Cardiac muscle cell (in vitro differentiated cells and primary cell): ENCODE measurements around the gene ATP6V0D1. TPM values are rescaled to one million over a fixed set of nuclear protein-coding genes. Genes with fewer than 3 reads are reported as not detected.

Experiments
- DNase-seq, 2 donors: peaks; one replicate each; pipeline versions ENCODE4 v3.0.0 to v3.0.0-alpha.2; 2010 to 2017; ENCODE audit warnings: low read depth in 1 of 2, low spot score in 1 of 2
- H3K27ac ChIP-seq: fragments of 200-600 bp; sonication (generic); 2 replicates; pipeline ENCODE4 v1.5.1; 2016
- H3K27me3 ChIP-seq: fragments of 200-600 bp; sonication (generic); 2 replicates; pipeline ENCODE4 v1.6.0; 2016; ENCODE audit warnings: control low read depth
- H3K36me3 ChIP-seq: fragments of 200-600 bp; sonication (generic); 2 replicates; pipeline ENCODE4 v1.5.1; 2016; ENCODE audit warnings: control low read depth
- H3K4me1 ChIP-seq: fragments of 200-600 bp; sonication (generic); 2 replicates; pipeline ENCODE4 v1.8.1; 2017; ENCODE audit warnings: low read depth, mild to moderate bottlenecking, mixed run types
- H3K4me3 ChIP-seq: fragments of 200-600 bp; sonication (generic); 2 replicates; pipeline ENCODE4 v1.5.1; 2016; ENCODE audit warnings: mild to moderate bottlenecking
- H3K9me3 ChIP-seq: fragments of 200-600 bp; sonication (generic); 2 replicates; pipeline ENCODE4 v1.5.1; 2017; ENCODE audit warnings: low read depth, mild to moderate bottlenecking, control low read depth
- polyA plus RNA-seq: library from polyadenylated mRNA; unstranded; fragments of >200 nt; fragmentation: Nextera tagmentation; extraction: Ambion mirVana; gene quantifications from 2 replicates; pipeline ENCODE4 v1.2.1, GENCODE V29; 2016
- total RNA-seq: library from RNA; depleted of rRNA; stranded (reverse); fragments of >200 nt; gene quantifications from 2 replicates; pipeline ENCODE4 v1.2.3, GENCODE V29; 2016
- TF ChIP-seq, protein P1 (sequence below): IDR thresholded peaks from 2 replicates; pipeline ENCODE4 v1.5.1; 2012; ENCODE audit warnings: low read depth, mild to moderate bottlenecking, low read length

The ATP6V0D1 gene
- total and polyA plus RNA-seq, 2 experiments from 2014 or later, result 74.5 to 203 TPM

DNA sequence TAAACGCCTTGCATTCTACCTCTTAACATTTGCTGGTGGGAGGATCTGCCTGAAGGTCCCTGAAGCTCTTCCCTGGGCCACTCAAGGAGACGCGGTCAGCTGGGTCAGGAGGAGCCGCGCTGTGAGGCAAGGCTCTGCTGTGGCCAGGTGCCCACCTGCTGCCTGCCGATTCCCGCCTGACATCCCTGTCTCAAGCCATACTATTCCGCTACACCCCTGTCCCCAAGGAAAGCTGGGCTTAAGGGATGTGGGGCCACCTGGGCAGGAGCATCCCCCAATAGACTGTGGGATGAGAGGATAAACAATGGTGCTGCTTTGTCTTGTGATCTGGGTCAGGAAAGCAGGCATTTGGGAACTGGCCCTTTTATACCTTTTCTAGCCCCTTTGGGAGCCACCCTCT is 92.8 kb downstream of the ATP6V0D1 start:
- Histone ChIP-seq H3K4me3 (no peak overlapping the region), H3K4me1 (no peaks in the 10 kb centered on the region)
- DNase-seq, result no peak

More for the DNA sequence above, 92.8 kb downstream of the ATP6V0D1 start:
- TF ChIP-seq, protein P1, sequence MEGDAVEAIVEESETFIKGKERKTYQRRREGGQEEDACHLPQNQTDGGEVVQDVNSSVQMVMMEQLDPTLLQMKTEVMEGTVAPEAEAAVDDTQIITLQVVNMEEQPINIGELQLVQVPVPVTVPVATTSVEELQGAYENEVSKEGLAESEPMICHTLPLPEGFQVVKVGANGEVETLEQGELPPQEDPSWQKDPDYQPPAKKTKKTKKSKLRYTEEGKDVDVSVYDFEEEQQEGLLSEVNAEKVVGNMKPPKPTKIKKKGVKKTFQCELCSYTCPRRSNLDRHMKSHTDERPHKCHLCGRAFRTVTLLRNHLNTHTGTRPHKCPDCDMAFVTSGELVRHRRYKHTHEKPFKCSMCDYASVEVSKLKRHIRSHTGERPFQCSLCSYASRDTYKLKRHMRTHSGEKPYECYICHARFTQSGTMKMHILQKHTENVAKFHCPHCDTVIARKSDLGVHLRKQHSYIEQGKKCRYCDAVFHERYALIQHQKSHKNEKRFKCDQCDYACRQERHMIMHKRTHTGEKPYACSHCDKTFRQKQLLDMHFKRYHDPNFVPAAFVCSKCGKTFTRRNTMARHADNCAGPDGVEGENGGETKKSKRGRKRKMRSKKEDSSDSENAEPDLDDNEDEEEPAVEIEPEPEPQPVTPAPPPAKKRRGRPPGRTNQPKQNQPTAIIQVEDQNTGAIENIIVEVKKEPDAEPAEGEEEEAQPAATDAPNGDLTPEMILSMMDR, result no peak
- Histone ChIP-seq H3K36me3 (no peaks in the 10 kb centered on the region), H3K9me3 (no peaks in the 10 kb centered on the region), H3K27ac (no peak overlapping the region), H3K27me3 (peaks cover 65% of the 10 kb centered on the region)

Other genes with a start within 250 kb of the ATP6V0D1 start
- gene FHOD1, start 233.7 kb downstream of the ATP6V0D1 start, total RNA-seq, result 12.0 and 17.9 TPM in 2 replicates
- gene FHOD1, start 233.7 kb downstream of the ATP6V0D1 start, polyA plus RNA-seq, result 18.5 and 21.7 TPM in 2 replicates
- 1.6 and 4.6 TPM in 2 replicates for gene SLC9A5, start 232.2 kb downstream of the ATP6V0D1 start, total RNA-seq
- gene SLC9A5, start 232.2 kb downstream of the ATP6V0D1 start, polyA plus RNA-seq, result 4.5 and 8.4 TPM in 2 replicates
- gene PLEKHG4, start 201.6 kb downstream of the ATP6V0D1 start, total RNA-seq, result 3.6 and 6.8 TPM in 2 replicates
- 1.0 and 5.2 TPM in 2 replicates for gene PLEKHG4, start 201.6 kb downstream of the ATP6V0D1 start, polyA plus RNA-seq
- gene KCTD19, start 154.4 kb downstream of the ATP6V0D1 start, total RNA-seq, result 0.21 and 1.9 TPM in 2 replicates
- gene KCTD19, start 154.4 kb downstream of the ATP6V0D1 start, polyA plus RNA-seq, result 1.6 TPM in 1 of 2 replicates, not detected in the other
- 0.11 and 0.45 TPM in 2 replicates for gene LRRC36, start 154.3 kb downstream of the ATP6V0D1 start, total RNA-seq
- 0.75 TPM in 1 of 2 replicates, not detected in the other for gene LRRC36, start 154.3 kb downstream of the ATP6V0D1 start, polyA plus RNA-seq
- gene TPPP3, start 87.7 kb downstream of the ATP6V0D1 start, total RNA-seq, result 2.5 and 4.6 TPM in 2 replicates
- gene TPPP3, start 87.7 kb downstream of the ATP6V0D1 start, polyA plus RNA-seq, result 6.2 and 7.2 TPM in 2 replicates
- 17.4 and 18.7 TPM in 2 replicates for gene ZDHHC1, start 64.7 kb downstream of the ATP6V0D1 start, total RNA-seq
- gene ZDHHC1, start 64.7 kb downstream of the ATP6V0D1 start, polyA plus RNA-seq, result 19.1 and 22.4 TPM in 2 replicates
- 0.28 and 0.36 TPM in 2 replicates for gene HSD11B2, start 50.0 kb downstream of the ATP6V0D1 start, total RNA-seq
- gene HSD11B2, start 50.0 kb downstream of the ATP6V0D1 start, polyA plus RNA-seq, result 0.26 and 0.84 TPM in 2 replicates
- gene AGRP, start 2.4 kb upstream of the ATP6V0D1 start, total RNA-seq, result not detected in 2 replicates
- gene AGRP, start 2.4 kb upstream of the ATP6V0D1 start, polyA plus RNA-seq, result 0.71 TPM in 1 of 2 replicates, not detected in the other
- 27.3 and 35.7 TPM in 2 replicates for gene RIPOR1, start 47.7 kb upstream of the ATP6V0D1 start, total RNA-seq
- gene RIPOR1, start 47.7 kb upstream of the ATP6V0D1 start, polyA plus RNA-seq, result 29.5 and 46.3 TPM in 2 replicates
- gene CTCF, start 81.4 kb upstream of the ATP6V0D1 start, total RNA-seq, result 25.2 and 33.9 TPM in 2 replicates
- gene CTCF, start 81.4 kb upstream of the ATP6V0D1 start, polyA plus RNA-seq, result 37.6 and 38.0 TPM in 2 replicates
- 0.78 and 1.6 TPM in 2 replicates for gene CARMIL2, start 164.0 kb upstream of the ATP6V0D1 start, total RNA-seq
- 2.3 and 2.4 TPM in 2 replicates for gene CARMIL2, start 164.0 kb upstream of the ATP6V0D1 start, polyA plus RNA-seq
- 17.2 and 25.5 TPM in 2 replicates for gene ACD, start 179.1 kb upstream of the ATP6V0D1 start, total RNA-seq
- 25.1 and 31.8 TPM in 2 replicates for gene ACD, start 179.1 kb upstream of the ATP6V0D1 start, polyA plus RNA-seq
- gene PARD6A, start 179.8 kb upstream of the ATP6V0D1 start, total RNA-seq, result 0.71 and 0.74 TPM in 2 replicates
- gene PARD6A, start 179.8 kb upstream of the ATP6V0D1 start, polyA plus RNA-seq, result 0.91 and 1.1 TPM in 2 replicates
- gene ENKD1, start 185.6 kb upstream of the ATP6V0D1 start, total RNA-seq, result 29.8 and 34.8 TPM in 2 replicates
- gene ENKD1, start 185.6 kb upstream of the ATP6V0D1 start, polyA plus RNA-seq, result 23.3 and 23.8 TPM in 2 replicates
- gene C16orf86, start 185.7 kb upstream of the ATP6V0D1 start, total RNA-seq, result 13.0 and 14.9 TPM in 2 replicates
- 1.7 and 5.1 TPM in 2 replicates for gene C16orf86, start 185.7 kb upstream of the ATP6V0D1 start, polyA plus RNA-seq
- gene GFOD2, start 238.2 kb upstream of the ATP6V0D1 start, total RNA-seq, result 5.9 and 8.4 TPM in 2 replicates
- gene GFOD2, start 238.2 kb upstream of the ATP6V0D1 start, polyA plus RNA-seq, result 2.2 and 5.6 TPM in 2 replicates